ENCODE measurements around the gene PPP1R13L. TPM values are rescaled to one million over a fixed set of nuclear protein-coding genes. Genes with fewer than 3 reads are reported as not detected.

PPP1R13L gene
- total and polyA plus RNA-seq, 2 of the 8 experiments (the other 6 are each of a cell fraction or from before 2014, with no cell fraction given), result 9.1 to 15.3 TPM

DNA sequence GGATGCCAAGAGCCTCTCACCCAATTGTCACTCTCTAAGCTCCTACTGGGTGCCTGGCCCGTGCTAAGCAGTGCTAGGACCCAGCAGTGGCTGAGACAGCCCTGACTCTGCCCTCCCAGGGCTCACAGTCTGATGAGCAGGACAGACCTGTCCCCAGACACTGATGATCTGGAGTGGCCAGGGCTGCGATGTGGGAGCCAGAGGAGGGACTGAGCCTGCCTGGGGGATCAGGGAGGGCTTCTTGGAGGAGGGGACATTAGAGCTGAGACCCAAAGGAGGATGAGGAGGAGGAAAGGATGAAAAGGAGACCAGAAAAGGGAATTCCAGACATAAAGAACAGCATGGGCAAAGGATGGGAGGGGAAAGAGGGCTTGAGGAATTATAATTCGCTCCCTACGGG lies 12.3 kb upstream of the PPP1R13L start (continued):
- TF ChIP-seq TEAD4 (IDR thresholded peaks at IDR 0.05; ENCODE audit: low read depth, low read length) (no peak), RAD21 (IDR thresholded peaks at IDR 0.05 in 1 of 2, conservative IDR thresholded peaks at IDR 0.05 in 1 of 2; ENCODE audit: low read depth in 2 of 2, low read length in 2 of 2) (no peak), PHF8 (conservative IDR thresholded peaks at IDR 0.05; ENCODE audit: low read depth, low read length) (no peak), CTBP2 (IDR thresholded peaks at IDR 0.05; ENCODE audit: borderline replicate concordance, insufficient read depth, insufficient read length, low read length) (no peak), CHD2 (IDR thresholded peaks at IDR 0.05; ENCODE audit: low read length) (no peak), RXRA (IDR thresholded peaks at IDR 0.05; ENCODE audit: insufficient read depth, low read depth, low read length) (no peak)
